ENCODE results near the gene ARHGEF11.

Gene ARHGEF11

DNA sequence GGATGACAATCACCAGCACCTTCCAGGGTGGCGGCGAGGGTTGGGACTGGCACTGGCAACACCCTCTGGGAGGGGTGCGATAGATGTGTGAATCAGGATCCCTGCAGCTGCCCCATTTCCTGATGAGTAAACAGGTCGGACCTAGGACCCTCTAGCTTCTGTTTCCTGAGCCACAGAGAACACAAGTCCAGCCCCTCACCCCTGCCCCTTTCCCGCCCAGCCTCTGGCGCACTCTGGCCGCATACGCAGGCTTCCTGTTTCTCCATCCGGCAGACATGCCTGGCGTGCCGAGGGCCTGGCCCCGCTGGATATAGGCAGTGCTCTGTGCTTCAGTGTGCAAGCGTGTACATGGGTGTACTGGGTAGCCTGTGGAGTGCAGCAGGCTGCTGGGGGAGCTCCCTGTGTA lies 147.4 kb downstream of the ARHGEF11 start:
- no peak for FAIRE-seq

DNA sequence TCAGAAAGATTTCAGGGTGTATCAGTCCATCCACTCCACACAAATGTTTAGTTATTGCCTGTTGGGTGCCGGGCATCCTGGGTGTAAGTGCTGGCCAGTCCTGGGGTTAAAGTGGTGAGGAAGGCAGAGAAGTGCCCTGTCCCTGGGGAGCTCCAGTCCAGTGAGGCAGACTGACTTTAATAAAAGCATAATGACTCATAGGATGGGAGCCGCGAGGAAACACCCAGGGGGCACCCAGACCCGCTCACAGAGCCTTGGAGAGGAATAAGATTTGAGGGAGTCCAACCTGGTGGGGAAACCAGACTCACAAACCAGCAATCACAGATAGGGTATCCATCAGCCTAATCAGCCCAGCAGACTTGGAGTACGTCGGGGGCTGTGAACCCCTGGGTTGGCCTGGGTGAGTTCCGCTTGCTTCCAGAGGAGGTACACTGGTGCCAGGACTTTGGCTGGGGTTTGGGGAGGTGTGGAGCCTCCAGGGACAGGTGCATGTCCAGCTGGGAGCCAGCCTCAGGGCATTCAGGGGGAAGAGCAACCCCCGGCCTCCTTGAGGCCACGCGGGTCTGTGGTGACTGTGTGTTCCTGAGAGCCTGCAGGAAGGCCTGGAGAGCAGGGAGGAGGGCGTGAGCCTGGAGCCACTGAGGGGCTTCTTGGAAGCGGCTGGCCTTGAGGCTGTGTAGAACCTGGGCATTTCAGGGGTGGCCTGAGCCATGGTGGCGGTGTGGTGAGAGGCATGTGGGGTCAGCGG lies 148.3 kb downstream of the ARHGEF11 start:
- FAIRE-seq (no peak), DNase-seq (ENCODE audit: insufficient read length, low spot score) (no peak)

More for the DNA sequence above, 147.4 kb downstream of the ARHGEF11 start:
- DNase-seq (ENCODE audit: insufficient read length, low spot score): no peak

DNA sequence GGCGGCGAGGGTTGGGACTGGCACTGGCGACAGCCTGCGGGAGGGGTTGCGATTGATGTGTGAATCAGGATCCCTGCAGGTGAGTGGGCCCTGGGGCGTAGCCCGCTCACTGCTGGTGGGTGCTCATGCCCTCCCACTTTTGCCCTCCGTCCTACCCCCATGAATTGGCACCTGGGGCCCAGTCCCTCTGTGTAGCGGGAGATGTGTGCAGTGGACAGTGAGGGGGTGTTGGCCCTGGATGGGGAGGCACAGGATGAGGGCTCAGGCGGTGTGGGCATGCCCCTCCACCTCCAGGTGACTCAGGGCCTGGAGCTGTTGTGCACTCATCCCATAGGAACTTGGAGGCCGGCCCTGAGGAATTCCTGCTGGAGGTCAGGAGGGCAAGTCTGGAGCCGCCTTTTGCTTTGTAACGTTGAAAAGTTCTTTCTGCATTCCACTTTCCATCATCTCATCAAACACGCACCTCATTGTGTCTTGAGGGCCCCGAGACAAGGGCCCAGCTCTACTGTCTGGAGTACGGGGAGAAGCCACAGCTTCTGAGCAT lies 149.0 kb downstream of the ARHGEF11 start:
- FAIRE-seq: no peak

DNA sequence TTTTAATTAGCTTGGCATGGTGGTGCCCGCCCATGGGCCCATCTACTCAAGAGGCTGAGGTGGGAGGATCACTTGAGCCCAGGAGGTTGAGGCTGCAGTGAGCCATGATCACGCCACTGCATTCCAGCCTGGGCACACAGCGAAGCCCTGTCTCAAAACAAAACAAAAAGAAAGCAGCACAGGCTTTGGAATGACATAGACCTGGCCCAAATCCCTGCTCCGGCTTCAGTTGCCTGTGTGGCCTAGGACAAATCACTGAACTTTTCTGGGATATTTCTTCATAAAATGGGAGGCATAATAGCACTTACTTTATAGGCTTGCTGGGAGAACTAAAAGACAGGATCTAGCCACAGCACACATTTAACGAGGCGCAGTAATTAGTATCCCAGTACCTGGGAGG lies 149.6 kb downstream of the ARHGEF11 start:
- no peak for FAIRE-seq
- no peak for DNase-seq (ENCODE audit: insufficient read length, low spot score)

More for the DNA sequence above, 149.0 kb downstream of the ARHGEF11 start:
- DNase-seq (ENCODE audit: insufficient read length, low spot score): no peak

DNA sequence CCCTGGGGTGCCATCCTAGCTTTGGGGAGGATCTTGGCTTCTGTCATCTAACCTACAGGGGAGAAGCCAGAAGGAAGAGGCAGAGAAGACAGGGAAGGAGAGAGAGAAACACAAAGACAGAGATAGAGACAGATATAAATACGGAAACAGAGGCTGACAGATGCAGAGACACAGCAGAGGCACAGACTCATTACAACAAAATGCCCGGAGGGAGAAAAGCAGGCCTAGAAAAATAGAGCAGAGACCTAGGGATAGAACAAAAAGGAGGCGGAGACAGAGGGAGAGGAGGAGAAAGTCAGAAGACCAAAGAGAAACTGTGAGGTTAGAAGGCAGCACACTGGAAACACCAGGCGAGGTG lies 150.1 kb downstream of the ARHGEF11 start:
- FAIRE-seq (no peak), DNase-seq (ENCODE audit: insufficient read length, low spot score) (no peak)

DNA sequence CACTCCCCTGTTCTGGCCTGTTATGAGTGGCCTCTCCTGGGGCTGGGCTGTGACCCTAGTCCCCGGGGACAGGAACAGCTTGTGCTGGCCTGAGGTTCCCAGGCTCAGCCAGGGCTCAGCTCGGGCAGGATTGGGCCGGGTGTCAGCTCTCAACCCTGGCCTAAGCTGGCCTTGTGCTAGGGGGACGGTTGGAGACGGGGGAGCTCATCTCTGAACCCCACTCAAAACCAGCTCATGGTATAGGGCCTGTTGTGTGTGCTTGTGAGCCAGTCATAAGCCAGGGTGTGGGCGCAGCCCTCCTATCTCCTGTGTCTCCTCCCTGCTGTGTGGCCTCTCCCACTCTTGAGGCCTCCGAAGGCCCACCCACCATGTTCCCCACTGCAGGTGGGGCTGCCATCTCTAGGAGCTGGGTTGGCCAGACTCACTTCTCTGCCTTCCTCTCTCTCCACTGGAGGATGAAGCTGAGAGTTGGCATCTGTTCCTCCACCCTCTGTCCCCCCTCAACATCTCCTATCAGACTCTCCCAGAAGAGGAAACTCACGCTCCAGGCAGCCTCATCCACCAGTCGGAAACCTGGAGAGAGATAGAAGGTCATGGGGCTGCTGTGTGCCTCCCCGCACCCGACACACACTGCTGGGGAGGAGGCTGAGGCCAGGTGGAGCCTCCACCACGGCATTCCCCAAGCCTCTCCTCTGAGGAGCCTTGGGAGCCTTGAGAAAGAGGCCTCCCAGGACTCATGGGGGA lies 150.7 kb downstream of the ARHGEF11 start:
- FAIRE-seq: no peak
- DNase-seq (ENCODE audit: insufficient read length, low spot score): no peak

DNA sequence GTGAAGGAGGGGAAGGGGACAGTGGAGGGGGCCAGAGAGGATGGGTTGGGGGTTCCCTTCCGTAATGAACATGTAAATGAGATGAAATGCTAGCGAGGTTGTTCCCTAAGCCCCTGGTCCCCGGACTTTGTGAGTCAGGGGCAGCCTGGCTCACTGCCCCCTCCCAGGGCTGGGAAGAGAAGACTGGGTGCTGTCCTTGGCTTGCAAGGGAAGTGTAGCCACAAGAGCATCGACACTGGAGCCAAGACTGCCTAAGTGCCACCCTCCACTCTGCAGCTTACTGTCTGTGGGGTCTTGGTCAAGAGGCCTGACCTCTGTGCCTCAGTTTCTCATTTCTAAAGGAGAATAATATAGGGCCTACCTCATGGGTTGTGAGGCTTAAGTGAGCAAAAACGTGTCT lies 151.5 kb downstream of the ARHGEF11 start:
- DNase-seq (ENCODE audit: insufficient read length, low spot score): no peak
- FAIRE-seq: no peak

DNA sequence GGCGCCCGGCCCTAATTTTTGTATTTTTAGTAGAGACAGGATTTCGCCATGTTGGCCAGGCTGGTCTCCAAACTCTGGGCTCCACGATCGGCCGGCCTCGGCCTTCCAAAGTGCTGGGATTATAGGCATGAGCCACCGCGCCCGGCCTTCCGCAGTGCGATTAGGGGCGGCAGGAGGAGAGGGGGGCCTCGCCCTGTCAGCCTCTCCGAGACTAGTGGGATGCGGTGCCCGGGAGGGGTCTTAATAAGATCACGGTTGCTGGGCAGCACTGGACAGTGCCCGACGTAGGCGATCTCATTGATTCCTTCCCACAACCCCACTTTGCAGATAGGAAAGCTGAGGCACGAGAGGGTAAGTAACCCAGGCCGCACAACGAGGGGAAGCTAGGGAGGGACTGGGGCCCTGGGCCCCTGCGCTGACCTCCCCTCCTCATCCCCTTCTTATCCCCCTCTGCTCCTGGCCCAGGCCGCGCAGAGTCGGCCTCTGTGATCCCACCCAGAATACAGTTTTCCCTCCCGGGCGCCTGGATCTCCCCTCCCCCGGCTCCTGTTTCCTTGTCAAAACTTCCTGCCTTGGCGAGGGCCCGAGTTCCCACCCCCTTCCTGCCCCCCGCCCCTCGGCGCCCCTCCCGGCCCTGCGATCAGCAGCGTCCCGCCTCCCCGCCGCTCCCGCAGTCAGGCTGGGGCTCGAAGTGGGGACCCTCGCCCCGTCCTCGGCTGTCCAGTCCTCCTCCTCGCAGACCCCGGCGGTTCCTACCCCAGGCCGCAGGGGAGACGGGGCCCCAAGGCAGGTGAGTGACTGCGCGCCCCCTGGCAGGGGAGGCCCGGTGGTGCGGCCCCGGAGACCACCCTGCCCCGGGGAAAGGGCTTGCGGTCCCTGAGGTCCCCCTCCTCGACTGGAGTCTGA lies 152.2 kb downstream of the ARHGEF11 start, which contains the start of gene PEAR1:
Gene PEAR1, plus strand, starts transcription at position 671 of the 906 bp plus-strand sequence. CDS start 10,209 bp downstream, outside the sequence.
- no peak for FAIRE-seq
- no peak for DNase-seq (ENCODE audit: insufficient read length, low spot score)

DNA sequence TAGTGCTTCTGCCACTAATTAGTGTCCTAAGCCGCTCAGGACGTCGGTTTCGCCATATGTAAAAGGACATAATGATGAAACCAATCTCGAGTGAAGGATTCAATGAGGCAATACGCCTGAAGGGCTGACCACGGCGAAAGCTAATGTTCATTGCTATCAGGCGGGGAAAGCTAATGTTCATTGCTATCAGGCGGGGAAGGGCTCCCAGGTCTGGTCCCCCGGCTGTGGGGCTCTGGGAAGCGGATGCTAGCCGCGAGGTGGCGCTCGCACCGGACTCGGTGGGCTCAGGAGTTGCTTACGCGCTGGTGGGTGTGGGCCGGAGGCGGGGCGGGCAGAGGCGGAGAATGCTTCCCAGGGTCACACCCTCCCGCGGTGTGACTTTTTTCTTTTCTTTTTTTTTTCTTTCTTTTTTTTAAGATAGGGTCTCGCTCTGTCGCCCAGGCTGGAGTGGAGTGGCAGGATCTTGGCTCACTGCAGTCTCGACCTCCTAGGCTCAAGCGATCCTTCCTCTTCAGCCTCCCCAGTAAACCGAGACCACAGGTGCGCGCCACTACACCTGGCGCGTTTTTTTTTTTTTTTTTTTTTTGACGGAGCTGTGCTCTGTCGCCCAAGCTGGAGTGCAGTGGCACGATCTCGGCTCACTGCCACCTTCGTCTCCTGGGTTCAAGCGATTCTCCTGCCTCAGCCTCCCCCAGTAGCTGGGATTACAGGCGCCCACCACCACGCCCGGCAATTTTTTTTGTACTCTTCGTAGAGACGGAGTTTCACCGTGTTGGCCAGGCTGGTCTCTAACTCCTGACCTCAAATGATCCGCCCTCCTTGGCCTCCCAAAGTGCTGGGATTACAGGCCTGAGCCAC lies 153.1 kb downstream of the ARHGEF11 start:
- FAIRE-seq (no peak), DNase-seq (ENCODE audit: insufficient read length, low spot score) (peak; percentile 81)

DNA sequence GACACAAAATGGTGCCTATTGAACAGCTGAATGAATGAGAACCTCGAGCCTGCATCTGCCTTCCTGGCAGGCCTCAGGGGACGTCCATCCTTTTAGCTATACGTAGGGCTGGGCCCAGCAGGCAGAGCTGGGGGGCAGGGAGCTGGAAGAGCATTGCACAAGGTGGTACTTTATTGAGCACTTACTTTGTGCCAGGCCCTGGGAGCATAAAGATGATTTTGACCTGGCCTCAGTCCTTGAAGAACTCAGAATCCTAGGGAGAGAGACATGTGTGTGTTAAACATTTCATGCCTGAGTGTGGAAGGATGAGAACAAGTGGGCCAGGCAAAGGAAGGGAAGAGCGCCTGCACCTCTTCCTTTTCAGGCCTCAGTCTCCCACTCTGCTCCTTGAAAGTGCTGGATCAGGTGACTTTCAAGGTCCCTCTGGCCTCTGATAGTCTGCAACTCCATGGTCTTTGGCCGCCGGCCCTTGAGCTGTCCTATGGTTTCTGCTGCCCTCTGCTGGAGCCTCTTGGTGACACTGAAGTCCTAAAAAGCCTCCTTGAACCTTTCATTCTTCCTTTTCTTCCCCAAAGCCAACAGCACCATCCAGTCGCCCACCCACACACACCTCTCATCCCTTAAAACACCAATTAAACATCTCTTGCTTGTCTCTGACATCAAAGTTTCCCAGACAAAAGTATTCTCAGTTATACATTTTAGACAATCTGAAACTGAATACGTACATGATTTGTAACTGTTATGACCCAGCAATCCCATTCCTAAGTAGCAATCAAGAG lies 155.6 kb downstream of the ARHGEF11 start:
- DNase-seq (ENCODE audit: insufficient read length, low spot score) (peak; percentile 74), FAIRE-seq (peak; percentile 40)

DNA sequence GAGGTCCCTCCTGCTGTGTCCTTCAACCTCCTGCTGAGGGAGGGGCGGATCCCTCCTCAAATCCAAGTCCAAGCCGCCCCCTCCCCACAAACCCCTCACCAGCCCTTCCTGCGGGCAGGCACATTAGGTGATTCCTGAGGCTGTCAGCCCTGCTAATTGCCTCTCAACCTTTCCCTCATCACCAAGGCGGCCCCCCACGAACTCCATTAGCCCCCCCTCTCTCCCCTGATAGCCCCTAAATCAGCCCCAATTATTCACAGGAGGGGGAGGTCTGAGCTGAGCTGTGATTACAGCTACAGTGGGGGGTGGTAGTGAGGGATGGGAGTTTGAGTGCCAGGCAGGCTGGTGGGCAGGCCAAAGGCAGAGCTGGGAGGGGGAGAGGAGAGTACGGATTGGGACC lies 157.8 kb downstream of the ARHGEF11 start:
- no peak for FAIRE-seq
- DNase-seq (ENCODE audit: insufficient read length, low spot score): no peak

DNA sequence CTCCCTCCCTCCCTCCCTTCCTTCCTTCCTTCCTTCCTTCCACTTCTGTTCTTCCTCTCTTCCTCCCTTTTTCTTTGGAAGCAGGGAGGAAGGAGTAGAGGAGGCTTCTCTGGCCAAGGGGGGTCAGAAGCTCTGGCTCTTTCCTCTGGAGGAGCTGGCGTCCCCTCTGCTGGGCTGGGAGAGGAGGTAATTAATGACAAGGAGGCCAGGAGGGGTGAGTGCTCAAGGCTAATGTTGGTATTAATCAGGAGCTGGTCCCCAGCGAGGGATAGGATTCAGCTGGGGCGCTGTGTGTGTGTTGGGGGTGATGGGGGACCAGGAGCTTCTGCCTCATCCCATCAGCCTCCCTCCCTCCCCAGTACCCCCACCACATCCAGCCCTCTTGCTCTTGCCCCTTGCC lies 158.2 kb downstream of the ARHGEF11 start:
- FAIRE-seq (no peak), DNase-seq (ENCODE audit: insufficient read length, low spot score) (no peak)

DNA sequence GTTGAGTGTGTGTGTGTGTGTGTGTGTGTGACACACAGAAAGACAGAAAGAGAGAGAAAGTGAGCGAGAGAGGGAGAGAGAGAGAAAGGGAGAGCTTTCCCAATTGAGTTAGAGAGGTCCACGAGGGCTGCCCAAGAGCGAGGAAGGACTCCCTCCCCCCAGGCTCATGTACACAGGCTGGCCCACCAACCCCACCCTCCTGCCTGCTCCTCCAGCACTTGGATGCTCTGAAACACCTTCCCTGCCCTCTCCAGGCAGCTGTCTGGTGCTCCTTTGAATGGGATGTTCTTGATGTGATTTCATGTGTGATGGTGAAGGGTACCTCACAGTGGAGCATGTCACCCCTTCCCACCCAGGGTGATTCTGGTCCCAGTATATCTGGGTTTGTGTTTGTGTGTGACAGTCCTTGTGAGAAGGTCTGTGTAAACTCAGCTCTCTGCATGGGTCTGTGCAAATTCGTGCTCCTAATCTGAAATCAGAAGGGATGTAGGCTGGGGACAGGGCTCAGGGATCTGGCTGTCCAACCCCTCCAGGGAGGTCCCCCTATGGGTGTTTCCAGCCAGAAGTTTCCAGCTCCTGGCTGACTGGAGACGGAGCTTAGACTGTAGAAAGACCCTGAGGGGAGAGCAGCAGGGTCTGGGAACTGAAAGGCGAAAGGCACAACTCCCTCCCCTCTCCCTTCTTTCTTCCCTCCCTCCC lies 158.8 kb downstream of the ARHGEF11 start:
- DNase-seq (ENCODE audit: insufficient read length, low spot score) (no peak), FAIRE-seq (no peak)

DNA sequence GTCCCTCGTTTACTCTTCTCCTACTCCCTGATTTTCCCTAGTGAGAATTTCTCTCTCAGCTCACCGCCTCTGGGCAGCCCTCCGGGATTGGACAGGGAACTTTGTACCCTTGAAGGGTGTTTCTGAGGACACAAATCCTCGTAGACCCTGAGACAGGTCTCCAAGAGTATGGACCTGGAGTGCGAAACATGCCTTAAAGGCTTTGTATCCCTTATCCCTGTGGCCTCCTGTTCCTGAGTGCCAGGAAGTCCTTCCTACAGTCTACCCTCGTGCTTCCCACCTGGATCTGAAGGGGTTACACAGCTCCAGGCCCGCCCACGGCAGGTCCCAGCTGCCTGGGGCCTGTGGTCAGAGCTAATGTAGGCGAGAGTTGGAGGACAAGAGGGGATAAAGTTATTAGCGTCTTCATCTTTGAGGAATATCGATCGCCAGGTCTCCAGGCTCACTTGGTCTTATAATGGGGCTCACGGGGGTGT lies 159.6 kb downstream of the ARHGEF11 start:
- DNase-seq (ENCODE audit: insufficient read length, low spot score) (no peak), FAIRE-seq (no peak)

DNA sequence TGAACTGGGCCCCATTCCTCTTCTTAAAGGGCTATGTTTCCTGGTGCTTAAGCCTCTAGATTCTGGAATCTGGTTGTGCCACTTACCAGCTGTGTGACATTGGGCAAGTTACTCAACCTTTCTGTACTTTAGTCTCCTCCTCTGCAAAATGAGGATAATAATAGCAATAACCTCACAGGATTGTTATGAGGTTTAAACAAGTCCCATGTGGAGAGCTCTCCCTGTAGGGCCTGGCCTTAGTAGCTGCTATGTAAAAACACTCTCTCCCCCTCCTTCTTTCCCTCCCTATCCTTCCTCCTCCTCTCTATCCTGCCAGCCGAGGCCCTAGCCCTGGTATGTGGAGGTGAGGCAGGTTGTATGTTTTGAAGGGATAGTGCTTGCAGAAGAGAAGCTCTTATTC lies 160.2 kb downstream of the ARHGEF11 start:
- no peak for DNase-seq (ENCODE audit: insufficient read length, low spot score)
- no peak for FAIRE-seq

Data from GM19239 (cell line).